Frontal cortex (tissue), 4 donors: ENCODE data around the gene MAMLD1. TPM values are rescaled to one million over a fixed set of nuclear protein-coding genes. Genes with fewer than 3 reads are reported as not detected.
A peak's percentile ranks its signal among the peaks of the same experiment; 100 is the strongest.

Source experiments
- DNase-seq, 2 donors: peaks; one replicate each; pipeline ENCODE4 v3.0.0; 2012; ENCODE audit warnings: low spot score in 2 of 2
- FAIRE-seq: peaks from 2 replicates; lab custom pipeline; 2012; peaks lifted over from hg19 to GRCh38; lab: Jason Lieb, UNC
- total RNA-seq: library from RNA; depleted of rRNA; stranded (reverse); fragments of >200 nt; gene quantifications from one replicate; pipeline ENCODE4 v1.2.3, GENCODE V29; 2014
- donor health status: control.
- donor health status: control.
- donor health status: control.

The MAMLD1 gene
- total RNA-seq, 1 donor from 2014 or later: 2.4 TPM

- DNase-seq (no peak), FAIRE-seq (no peak)
These were observed 122.9 kb downstream of the MAMLD1 start for GRCh38 chrX:150486011-150486410.

- DNase-seq: no peak
- FAIRE-seq: no peak
These were observed 124.4 kb downstream of the MAMLD1 start for GRCh38 chrX:150487369-150488094.

- DNase-seq (no peak), FAIRE-seq (no peak)
These were observed 126.4 kb downstream of the MAMLD1 start for GRCh38 chrX:150489359-150490015.

GRCh38 chrX:150495496-150495895 lies 132.4 kb downstream of the MAMLD1 start:
- FAIRE-seq (no peak), DNase-seq (no peak)

DNA sequence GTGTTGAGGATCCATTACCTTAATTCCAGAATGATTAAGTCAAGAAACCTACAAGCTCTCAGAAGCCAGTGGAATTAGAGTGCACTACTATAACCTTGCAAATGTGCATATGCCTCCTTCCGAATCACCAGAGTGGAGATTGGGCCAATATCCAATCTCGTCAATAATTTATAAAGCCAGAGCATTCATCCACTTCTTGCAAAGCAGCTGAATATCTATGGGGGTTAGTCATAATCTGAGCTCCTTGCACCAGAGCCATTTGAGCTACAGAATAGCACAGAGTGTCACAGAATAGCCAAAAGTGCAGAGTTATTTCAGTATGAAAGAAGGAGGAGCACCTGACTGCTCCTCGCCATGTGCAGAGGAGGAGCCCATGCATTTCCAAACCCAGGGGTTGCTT lies 136.1 kb downstream of the MAMLD1 start:
- no peak for DNase-seq
- FAIRE-seq: no peak

DNA sequence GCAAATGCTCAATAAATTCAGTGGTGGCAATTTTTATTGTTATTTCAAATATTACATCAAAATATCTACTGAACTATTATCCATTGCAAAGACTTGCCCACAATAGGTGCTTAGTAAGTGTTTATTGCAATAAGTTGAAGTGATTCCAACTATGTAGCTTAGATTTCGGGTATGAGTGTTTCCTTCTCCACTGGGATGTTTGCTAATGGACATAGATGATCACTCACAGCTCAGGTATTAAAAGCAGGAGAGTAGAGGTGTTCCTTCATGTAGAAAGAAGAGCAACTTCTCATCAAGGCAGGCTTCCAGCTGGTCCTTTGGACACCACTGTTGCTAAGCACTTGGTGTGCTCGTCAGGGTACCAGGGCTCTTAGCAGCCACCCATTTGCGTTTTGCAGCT lies 139.0 kb downstream of the MAMLD1 start:
- no peak for DNase-seq
- FAIRE-seq: no peak

- FAIRE-seq: no peak
- no peak for DNase-seq
These were observed 140.1 kb downstream of the MAMLD1 start for GRCh38 chrX:150502979-150503897.

DNA sequence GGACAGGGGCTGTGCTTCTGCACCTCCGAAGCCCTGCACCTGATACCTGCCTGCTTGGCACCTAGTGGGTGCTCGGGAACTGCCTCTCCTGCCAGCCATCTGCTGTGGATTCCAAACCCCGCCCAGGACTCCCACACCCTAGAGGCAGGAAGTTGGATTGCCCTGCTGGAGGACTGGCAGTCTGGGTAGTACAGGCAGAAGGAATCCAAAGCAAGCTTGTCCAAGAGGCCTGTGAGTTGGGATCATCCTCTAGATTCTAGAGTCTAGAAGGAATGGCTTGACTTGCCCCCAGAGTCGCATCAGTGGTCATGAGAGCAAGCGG lies 140.7 kb downstream of the MAMLD1 start:
- DNase-seq (no peak), FAIRE-seq (no peak)

DNA sequence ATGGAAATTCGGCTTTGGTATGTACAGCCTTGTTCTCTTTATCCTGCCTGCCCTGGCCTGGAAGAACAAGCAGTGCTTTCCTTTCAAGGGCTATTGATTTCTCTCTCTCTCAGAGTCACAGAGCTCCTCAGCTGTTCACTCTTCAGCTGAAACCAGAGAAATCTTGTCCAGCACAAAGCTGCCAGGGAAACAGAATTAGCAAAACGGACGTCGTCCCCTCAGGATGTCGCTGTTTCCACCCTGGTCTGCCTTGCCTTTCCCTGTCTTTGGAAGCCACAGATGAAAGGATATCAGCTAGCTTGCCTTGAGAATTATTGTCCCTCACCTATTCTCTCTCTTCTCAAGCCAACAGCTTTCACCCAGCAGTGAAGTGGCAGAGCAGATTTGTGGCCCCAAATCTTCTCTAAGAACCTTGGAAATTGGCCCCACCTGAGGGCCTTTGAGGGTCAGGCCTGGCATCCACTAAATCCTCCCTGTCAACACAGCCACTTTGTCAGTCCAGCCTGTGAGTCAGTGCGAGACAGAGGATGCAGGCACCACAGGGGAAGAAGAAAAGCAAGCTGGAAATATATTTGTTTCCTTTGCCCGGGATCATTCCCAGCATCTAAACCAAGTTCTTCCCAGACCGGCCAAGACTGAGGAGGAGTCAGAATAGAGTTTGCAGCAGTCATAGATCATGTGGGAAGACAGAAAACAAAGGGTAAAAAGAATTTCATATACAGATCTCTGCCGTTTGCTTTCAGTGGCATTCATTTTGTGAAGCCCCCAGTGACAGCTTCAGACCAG lies 141.5 kb downstream of the MAMLD1 start:
- no peak for FAIRE-seq
- DNase-seq: no peak

DNA sequence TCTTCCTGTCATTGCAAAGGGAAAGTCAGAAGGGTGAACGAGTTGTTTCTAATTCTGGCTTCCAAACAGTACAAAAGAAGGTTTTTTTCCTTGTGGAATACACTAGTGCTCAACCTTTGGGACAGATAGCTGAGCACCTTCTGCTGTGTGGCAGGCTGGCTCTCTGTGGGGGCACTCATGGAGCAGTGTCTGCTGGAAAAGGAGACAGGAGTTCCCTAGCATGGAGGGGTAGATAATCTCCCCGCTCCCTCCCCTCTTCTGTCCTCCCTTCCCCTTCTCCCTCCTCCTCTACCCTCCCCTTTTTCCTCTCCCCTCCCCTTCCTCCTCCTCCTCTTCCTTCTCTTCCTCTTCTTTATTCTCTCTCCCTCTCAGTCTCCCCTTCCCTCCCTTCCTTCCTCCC lies 142.9 kb downstream of the MAMLD1 start:
- no peak for FAIRE-seq
- no peak for DNase-seq

- no peak for FAIRE-seq
- no peak for DNase-seq
These were observed 143.4 kb downstream of the MAMLD1 start for GRCh38 chrX:150506486-150506885.

DNA sequence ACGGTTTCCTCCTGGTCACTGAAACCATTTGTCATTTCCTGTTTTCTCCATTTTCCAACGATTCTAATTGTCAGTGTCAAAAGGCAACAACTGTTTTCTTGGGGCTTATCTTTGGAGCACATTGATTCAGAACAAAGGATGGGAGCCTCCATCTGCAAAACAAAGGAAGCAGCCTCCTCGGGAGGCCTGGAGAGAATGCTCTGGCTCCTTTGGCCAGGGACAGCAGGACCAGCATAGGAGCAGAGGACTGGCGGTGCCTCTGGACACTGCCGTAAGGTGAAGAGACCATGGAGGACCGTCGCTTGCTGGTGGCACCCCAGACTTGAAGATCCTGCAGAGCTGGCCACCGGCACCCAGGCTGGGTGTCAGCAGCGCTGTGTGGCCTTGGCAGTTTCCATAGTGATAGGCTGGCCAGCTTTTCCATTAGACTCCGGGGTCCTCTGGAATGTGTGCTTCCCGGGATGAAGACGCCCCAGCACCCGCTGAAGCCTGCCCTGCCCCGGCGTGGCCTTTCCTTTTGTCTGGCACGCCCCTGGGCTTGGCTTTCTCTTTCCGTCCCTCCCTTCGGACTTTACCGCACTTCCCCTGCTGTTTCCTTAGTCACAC lies 144.2 kb downstream of the MAMLD1 start:
- FAIRE-seq (no peak), DNase-seq (no peak)

DNA sequence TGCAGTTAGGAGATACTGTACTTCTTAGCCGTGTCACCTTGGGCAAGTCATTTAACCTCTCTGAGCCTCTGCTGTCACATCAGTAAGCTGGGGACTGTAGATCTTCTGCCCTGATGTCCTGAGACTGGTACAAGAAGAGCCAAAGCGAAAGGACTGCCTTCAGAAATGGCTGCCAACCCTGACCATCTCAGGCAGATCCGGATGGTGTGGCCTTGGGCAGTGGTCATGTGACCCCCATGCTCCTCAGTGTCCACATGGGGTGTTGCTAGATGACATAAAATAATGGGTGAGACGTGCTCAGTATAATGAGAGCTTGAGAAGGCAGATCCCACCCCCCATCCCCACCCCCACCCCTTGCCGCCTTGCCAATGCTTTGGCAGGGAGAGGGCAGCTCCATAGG lies 144.9 kb downstream of the MAMLD1 start:
- FAIRE-seq (no peak), DNase-seq (no peak)

GRCh38 chrX:150508451-150509367 lies 145.6 kb downstream of the MAMLD1 start:
- FAIRE-seq (no peak), DNase-seq (peak in 1 of 2 donors; percentile 35)

DNA sequence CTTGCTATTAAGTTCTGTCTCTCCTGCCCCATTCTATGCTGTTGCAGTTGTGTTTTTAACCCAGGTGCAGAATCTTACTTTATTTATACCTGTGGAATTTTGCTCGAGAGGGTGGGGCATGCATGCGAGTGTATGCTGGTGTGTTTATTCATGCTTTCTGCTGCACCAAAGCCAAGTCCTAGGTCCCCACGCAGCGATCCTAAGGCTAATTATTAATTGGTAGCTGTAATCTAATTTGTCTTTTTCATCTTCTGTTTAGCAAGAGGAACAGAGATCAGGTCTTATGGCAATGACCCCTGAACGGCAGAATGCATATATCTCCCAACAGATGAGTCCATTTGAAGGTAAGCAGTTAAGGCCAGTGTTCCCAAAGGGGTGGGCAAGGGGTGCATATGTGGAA lies 146.6 kb downstream of the MAMLD1 start:
- FAIRE-seq (no peak), DNase-seq (no peak)

- no peak for DNase-seq
- no peak for FAIRE-seq
These were observed 149.4 kb downstream of the MAMLD1 start for GRCh38 chrX:150512461-150512901.

DNA sequence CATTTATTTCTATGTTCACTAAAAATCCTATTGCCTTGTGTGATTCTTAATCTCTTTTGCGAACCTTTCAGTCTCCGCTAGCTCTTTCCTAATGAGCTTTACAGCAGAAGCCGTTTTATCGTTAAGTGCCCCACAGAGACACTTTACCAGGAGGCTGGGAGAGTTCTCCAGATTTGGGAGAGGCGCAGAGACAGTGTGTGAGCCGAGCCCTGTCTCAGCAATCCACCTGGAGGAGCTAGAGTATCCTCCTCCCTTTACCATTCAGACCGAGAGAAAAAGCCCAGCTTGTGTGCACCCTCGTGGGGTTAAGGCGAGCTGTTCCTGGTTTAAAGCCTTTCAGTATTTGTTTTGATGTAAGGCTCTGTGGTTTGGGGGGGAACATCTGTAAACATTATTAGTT lies 150.4 kb downstream of the MAMLD1 start:
- FAIRE-seq (no peak), DNase-seq (no peak)

GRCh38 chrX:150514462-150514861 lies 151.3 kb downstream of the MAMLD1 start:
- no peak for DNase-seq
- no peak for FAIRE-seq

DNA sequence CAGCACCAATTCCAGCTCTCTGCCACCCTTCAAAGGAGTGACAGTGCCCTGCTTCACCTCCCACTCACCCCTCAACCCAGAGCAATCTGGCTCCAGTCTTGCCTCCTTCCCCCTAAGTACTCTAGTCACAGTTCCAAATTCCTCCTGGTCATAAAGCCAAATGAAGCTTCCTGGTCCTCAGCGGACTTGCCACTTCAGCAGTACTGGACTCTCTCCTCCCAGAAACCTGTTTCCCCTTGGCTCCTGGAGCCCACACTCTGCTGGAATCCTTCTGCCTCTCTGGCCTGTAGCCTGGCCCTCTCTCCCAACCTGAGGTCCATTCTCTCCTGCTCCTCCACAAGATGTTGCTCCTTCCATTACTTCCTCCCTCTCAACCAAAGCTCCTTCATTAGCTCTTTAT lies 152.7 kb downstream of the MAMLD1 start:
- FAIRE-seq (no peak), DNase-seq (no peak)
